Stimulated activated CD8-positive, alpha-beta memory T cell treated with anti-CD3 and anti-CD28 coated beads, Interleukin-12 subunit alpha, Interleukin-12 subunit beta, amount 100 ng/mL, for 1 hour (primary cell): ENCODE data around the gene KPNA1.

Experiments
- DNase-seq: peaks from one replicate; pipeline ENCODE4 v3.0.0-alpha.2; 2020; ENCODE audit warnings: low read depth

Gene KPNA1

DNA sequence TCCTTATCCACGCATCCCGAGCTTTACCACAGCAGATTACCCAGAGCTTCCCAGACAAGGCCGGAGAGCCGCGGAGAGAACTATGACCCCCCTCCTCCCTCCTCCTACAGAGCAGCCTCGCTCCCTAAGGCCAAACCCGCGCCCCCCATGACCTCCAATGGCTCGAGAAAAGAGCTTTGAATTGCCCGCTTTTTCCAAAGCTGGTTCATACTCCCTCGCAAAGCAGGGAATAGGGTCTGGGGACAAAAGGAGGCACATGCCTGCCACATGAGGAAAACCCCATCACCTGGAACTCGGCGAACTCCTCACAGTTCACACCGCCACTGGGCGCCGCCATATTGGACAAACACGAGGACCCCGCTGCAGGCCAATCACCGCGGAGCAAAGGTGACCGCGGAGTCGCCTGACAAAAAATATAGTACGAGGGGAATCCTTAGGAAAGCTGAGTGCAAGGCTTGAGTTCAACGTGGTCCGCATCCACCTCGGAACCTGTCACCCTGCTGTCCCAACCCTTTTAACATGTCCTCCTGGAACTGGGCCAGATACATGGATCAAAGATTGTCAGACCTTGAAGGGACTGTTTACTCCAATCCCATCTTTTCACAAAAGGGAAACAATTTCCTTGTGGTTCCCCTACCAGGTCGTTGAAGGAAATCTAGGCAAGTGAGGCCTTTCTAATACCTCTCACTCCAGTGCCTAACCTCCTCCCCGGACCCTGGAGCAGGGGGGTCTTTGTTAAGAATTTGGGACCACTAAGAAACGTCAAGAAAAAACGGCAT, 131.7 kb downstream of the KPNA1 start, which contains the start of gene MIX23:
TSS of gene MIX23 (minus strand) at position 344 of the 779 bp plus-strand sequence. CDS start at position 337, 7 bp downstream.
- peak; percentile 71 for DNase-seq

DNA sequence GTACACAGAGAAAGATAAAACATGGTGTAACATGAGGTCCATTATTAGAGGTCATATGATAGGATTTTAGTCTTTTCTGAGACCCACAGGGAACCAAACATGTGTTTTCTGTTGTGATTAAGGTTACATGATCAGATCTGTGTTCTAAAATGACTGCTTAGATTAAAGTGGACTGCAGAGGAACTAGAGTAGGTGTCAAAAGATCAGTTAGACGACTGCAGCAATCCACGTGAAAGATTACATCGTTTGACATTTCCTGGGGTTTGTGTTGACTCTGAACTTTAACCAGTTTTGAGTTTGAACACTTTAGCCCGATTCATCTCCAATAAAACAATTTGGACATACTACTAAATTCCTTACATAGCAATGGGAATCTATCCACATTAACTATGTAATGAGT, 136.8 kb downstream of the KPNA1 start:
- no peak for DNase-seq

DNA sequence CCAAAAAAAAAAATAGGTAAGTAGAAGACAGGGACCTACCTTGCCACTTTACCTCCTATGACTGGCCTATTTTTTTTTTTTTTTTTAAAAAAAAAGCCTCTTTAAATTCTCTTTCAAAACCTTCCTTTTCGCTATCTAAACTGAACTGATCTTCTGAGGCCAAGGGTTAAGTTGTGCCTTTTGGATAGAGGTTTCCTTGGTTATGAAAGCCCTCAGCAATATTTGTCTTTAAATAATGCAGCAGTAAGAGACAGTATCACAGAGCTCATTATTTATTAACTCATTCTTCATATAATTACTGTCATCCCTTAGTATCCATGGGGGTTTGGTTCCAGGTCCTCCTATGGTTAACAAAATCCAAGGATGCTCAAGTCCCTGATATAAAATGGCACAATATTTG, 140.7 kb downstream of the KPNA1 start:
- no peak for DNase-seq
